Body of pancreas (tissue), 4 donors: ENCODE results near the gene ARHGEF19. TPM values are rescaled to one million over a fixed set of nuclear protein-coding genes. Genes with fewer than 3 reads are reported as not detected.

Source experiments
- ATAC-seq: fragments of 150-250 bp; one replicate; pipeline ENCODE4 v1.9.1; 2016
- DNase-seq, 4 donors: peaks; one replicate each; pipeline ENCODE4 v3.0.0-alpha.2; 2019
- H3K27ac ChIP-seq, 4 donors: fragments of 200-600 bp; sonication (generic); 1 replicate in 3 of 4; 2 replicates in 1 of 4; pipeline versions ENCODE4 v1.5.1 to v1.6.1; 2016 to 2019; ENCODE audit warnings: mild to moderate bottlenecking in 1 of 4, mixed read lengths in 1 of 4, moderate library complexity in 1 of 4
- H3K27me3 ChIP-seq, 2 donors: fragments of 200-600 bp; sonication (generic); one replicate each; pipeline ENCODE4 v1.6.0; 2016; ENCODE audit warnings: mild to moderate bottlenecking in 1 of 2
- H3K36me3 ChIP-seq, 2 donors: fragments of 200-600 bp; sonication (generic); replicated peaks in 1 of 2; 2 replicates each; pipeline ENCODE4 v1.5.1; 2016; ENCODE audit warnings: low read depth in 2 of 2; ENCODE audit not compliant: insufficient read depth in 1 of 2
- H3K4me1 ChIP-seq: fragments of 200-600 bp; sonication (generic); one replicate; pipeline ENCODE4 v1.6.0; 2016
- H3K4me3 ChIP-seq, 2 donors: fragments of 200-600 bp; sonication (generic); 1 replicate in 1 of 2; 2 replicates in 1 of 2; pipeline ENCODE4 v1.5.1; 2016 to 2019
- H3K9me3 ChIP-seq, 3 donors: fragments of 200-600 bp; sonication (generic); 1 replicate in 2 of 3; 2 replicates in 1 of 3; pipeline ENCODE4 v1.5.1; 2016
- CTCF ChIP-seq, 7 experiments: fragments of 450-650 bp in 4 of 7; fragments of 200-600 bp in 3 of 7; sonication (generic) in 3 of 7; IDR thresholded peaks; one replicate each; pipeline ENCODE4 v1.5.1; 2016 to 2019; ENCODE audit warnings: antibody characterized with exemption in 7 of 7
- POLR2A ChIP-seq, 3 donors: fragments of 450-650 bp; IDR thresholded peaks; one replicate each; pipeline ENCODE4 v1.6.1; 2016; ENCODE audit warnings: antibody characterized with exemption in 3 of 3, mild to moderate bottlenecking in 2 of 3
- WGBS, 2 donors: methylation state at CpG; one replicate each; pipeline ENCODE4 v1.1.5; 2017; 5-methylcytosine and 5-hydroxymethylcytosine counted together
- intact Hi-C: fragments of 100-400 bp; cut with DNase I; formaldehyde crosslinking; loops from one replicate; pipeline ENCODE4 v1.15.1; 2023
- total RNA-seq, 2 donors: library from RNA; depleted of rRNA; stranded (reverse); fragments of >200 nt; gene quantifications; one replicate each; pipeline ENCODE4 v1.1.0, GENCODE V29; 2016

The ARHGEF19 gene
- total RNA-seq, 2 donors from 2014 or later = 15.3 to 31.3 TPM

DNA sequence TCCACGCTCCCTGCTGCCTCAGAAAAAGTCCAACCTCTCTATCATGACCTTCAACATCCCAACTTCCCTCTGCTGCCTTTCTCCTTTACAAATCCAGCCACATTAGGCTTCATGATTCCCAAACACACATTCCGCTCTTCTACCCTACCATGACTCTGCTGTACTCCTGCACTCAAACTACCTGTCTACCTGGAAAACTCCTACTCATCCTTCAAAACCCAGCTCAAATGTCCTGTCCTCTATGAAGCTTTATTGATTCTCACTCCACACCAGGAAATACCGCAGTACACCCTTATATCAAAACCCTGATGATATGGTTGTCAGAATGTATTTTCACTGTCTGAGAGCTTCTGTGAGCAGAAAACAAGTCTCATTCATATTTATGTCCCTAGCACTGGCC is 8.9 kb downstream of the ARHGEF19 start:
- Histone ChIP-seq H3K4me3 (no peak overlapping the region), H3K9me3 (no peaks in the 10 kb centered on the region), H3K36me3 (no peaks in the 10 kb centered on the region), H3K27me3 (no peaks in the 10 kb centered on the region), H3K4me1 (peaks cover 25% of the 10 kb centered on the region), H3K27ac (no peak overlapping the region)
- intact Hi-C loops = no loop called here
- WGBS, 2 donors = 69 to 81% methylated on average over 3 of the region's 3 CpGs
- DNase-seq (no peak), ATAC-seq (no peak)
- TF ChIP-seq CTCF (IDR thresholded peaks at IDR 0.05) (no peak), POLR2A (IDR thresholded peaks at IDR 0.05) (no peak)

DNA sequence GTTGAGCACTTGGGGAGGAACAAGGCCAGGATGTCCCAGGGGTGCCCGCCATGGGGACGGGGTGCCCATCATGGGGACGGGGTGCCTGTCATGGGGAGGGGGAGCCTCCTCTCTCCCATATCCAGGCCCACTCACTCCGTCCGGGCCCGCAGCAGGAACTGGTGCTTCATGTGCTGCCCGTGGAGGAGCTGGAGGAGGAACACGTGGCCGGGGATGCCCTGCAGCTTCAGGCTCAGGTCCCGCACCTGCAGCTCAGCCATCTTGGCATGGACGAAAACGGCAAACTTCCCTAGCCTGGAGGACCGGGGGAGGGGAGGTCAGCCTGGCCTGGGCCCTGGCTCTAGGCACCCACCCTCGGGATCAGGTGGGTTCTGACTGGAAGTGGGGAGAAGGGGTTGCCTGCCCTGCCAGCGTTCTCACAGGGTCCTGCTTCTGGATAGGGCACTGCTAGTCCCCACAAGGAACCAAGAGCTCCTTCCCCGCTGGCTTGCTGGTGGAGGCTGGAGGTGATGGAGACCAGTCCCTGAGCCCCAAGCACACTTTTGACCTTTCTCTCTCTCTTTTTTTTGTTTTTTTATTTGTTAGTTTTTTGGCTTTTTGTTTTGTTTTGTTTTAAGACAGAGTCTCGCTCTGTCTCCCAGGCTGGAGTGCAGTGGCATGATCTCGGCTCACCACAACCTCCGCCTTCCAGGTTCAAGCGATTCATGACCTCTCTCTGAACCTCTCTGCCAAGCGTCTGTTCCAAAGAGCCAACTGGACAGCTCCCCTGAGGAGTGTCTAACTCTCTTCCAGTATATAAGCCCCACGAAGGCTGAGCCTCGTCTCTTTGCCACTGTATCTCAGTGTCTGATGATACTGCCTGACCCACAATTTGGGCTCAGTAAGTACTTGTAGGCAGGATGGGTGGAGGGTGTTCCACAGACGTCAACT is 9.9 kb downstream of the ARHGEF19 start:
- Histone ChIP-seq H3K4me1 (peaks cover 16% of the 10 kb centered on the region), H3K27ac (no peak overlapping the region), H3K4me3 (no peak overlapping the region), H3K9me3 (no peaks in the 10 kb centered on the region), H3K36me3 (no peaks in the 10 kb centered on the region), H3K27me3 (no peaks in the 10 kb centered on the region)
- intact Hi-C loops = no loop called here
- ATAC-seq = no peak
- 90 to 91% methylated on average over 10 to 20 of the region's 24 CpGs for WGBS, 2 donors
- no peak for DNase-seq
- no peak for TF ChIP-seq POLR2A (IDR thresholded peaks at IDR 0.05)
- TF ChIP-seq CTCF (IDR thresholded peaks at IDR 0.05) = no peak

DNA sequence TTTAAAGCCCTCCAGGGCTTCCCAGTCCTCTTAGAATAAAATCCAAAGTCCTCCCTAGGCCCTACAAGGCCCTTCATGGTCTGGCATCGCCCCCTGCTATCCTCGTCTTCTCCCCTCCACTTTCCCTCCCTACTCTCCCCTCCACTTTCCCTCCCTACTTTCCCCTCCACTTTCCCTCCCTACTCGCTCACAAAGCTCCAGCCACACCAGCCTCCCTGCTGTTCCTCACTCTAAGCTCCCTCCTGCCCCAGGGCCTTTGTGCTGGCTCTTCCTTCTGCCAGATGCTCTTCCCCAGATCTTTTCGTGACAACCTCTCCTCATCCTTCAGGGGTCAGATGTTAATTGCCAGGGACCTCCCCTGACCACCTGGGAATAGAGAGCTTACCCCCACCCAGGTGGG is 12.8 kb downstream of the ARHGEF19 start:
- Histone ChIP-seq H3K27me3 (no peaks in the 10 kb centered on the region), H3K36me3 (no peaks in the 10 kb centered on the region), H3K4me1 (no peaks in the 10 kb centered on the region), H3K9me3 (no peaks in the 10 kb centered on the region), H3K27ac (no peak overlapping the region), H3K4me3 (no peak overlapping the region)
- TF ChIP-seq POLR2A (IDR thresholded peaks at IDR 0.05) (no peak), CTCF (IDR thresholded peaks at IDR 0.05) (no peak)
- DNase-seq (no peak), ATAC-seq (no peak)
- intact Hi-C loops = loop anchor here (5.0 kb wide), 1 partner anchor 43 kb away; no protein-coding TSS in a partner anchor
- WGBS, 2 donors = 91% methylated on average over 4 of the region's 4 CpGs

- H3K36me3 ChIP-seq = no peaks in the 10 kb centered on the region
- DNase-seq = no peak
These were observed 13.3 kb downstream of the ARHGEF19 start for GRCh38 chr1:16199157-16199501.

More at GRCh38 chr1:16199157-16199501, 13.3 kb downstream of the ARHGEF19 start:
- WGBS, 2 donors = 67 to 83% methylated on average over 1 of the region's 1 CpG
- intact Hi-C loops = loop anchor here (5.0 kb wide), 1 partner anchor 43 kb away; no protein-coding TSS in a partner anchor
- Histone ChIP-seq H3K9me3 (no peaks in the 10 kb centered on the region), H3K27me3 (no peaks in the 10 kb centered on the region), H3K4me3 (no peak overlapping the region), H3K27ac (no peak overlapping the region), H3K4me1 (no peaks in the 10 kb centered on the region)
- no peak for ATAC-seq
- no peak for TF ChIP-seq CTCF (IDR thresholded peaks at IDR 0.05)
